ENCODE measurements around the gene FBXO42.

Gene FBXO42

GRCh38 chr1:16253332-16253922, 98.9 kb downstream of the FBXO42 start:
- Histone ChIP-seq H3K9me3 (ENCODE audit: low read depth, low read length) (no peaks in the 10 kb centered on the region), H3K9ac (ENCODE audit: insufficient read length) (no peak overlapping the region), H3K4me3 (no peak overlapping the region), H3K27ac (peak overlapping the region; percentile 3; the same call in 1 of the 2 replicates), H3K36me3 (ENCODE audit: insufficient read depth, low read length) (peaks cover 35% of the 10 kb centered on the region)
- no peak for DNase-seq (ENCODE audit: low read depth, low spot score)
- TF ChIP-seq EZH2 (IDR thresholded peaks at IDR 0.05), result no peak
- no peak for TF ChIP-seq POLR2AphosphoS5 (IDR thresholded peaks at IDR 0.05; ENCODE audit: borderline replicate concordance, low read depth, low read length)
- TF ChIP-seq FOXP2 (optimal IDR thresholded peaks at IDR 0.05; ENCODE audit: control extremely low read depth, extremely low read length, insufficient read depth), result no peak

GRCh38 chr1:16252912-16253311, 99.4 kb downstream of the FBXO42 start:
- 0 out of 2 replicates have a peak overlapping the region, but pooled peaks have one; percentile 3 for H3K27ac ChIP-seq
- TF ChIP-seq POLR2AphosphoS5 (IDR thresholded peaks at IDR 0.05; ENCODE audit: borderline replicate concordance, low read depth, low read length) (no peak), EZH2 (IDR thresholded peaks at IDR 0.05) (no peak), FOXP2 (optimal IDR thresholded peaks at IDR 0.05; ENCODE audit: control extremely low read depth, extremely low read length, insufficient read depth) (no peak)
- DNase-seq (ENCODE audit: low read depth, low spot score), result no peak
- H3K9ac ChIP-seq (ENCODE audit: insufficient read length), result no peak overlapping the region
- H3K4me3 ChIP-seq, result no peak overlapping the region
- no peaks in the 10 kb centered on the region for H3K9me3 ChIP-seq (ENCODE audit: low read depth, low read length)
- peaks cover 35% of the 10 kb centered on the region for H3K36me3 ChIP-seq (ENCODE audit: insufficient read depth, low read length)

GRCh38 chr1:16251381-16251780, 100.9 kb downstream of the FBXO42 start:
- no peak overlapping the region for H3K4me3 ChIP-seq
- no peak for DNase-seq (ENCODE audit: low read depth, low spot score)
- H3K9ac ChIP-seq (ENCODE audit: insufficient read length), result no peak overlapping the region
- H3K36me3 ChIP-seq (ENCODE audit: insufficient read depth, low read length), result peaks cover 43% of the 10 kb centered on the region
- TF ChIP-seq FOXP2 (optimal IDR thresholded peaks at IDR 0.05; ENCODE audit: control extremely low read depth, extremely low read length, insufficient read depth), result no peak
- no peak overlapping the region for H3K27ac ChIP-seq
- no peaks in the 10 kb centered on the region for H3K9me3 ChIP-seq (ENCODE audit: low read depth, low read length)

- H3K9ac ChIP-seq (ENCODE audit: insufficient read length), result no peak overlapping the region
- peak overlapping the region; percentile 49 for H3K27ac ChIP-seq
- peaks cover 39% of the 10 kb centered on the region for H3K36me3 ChIP-seq (ENCODE audit: insufficient read depth, low read length)
- no peak for DNase-seq (ENCODE audit: low read depth, low spot score)
- no peak overlapping the region for H3K4me3 ChIP-seq
- no peak for TF ChIP-seq FOXP2 (optimal IDR thresholded peaks at IDR 0.05; ENCODE audit: control extremely low read depth, extremely low read length, insufficient read depth)
- TF ChIP-seq POLR2AphosphoS5 (IDR thresholded peaks at IDR 0.05; ENCODE audit: borderline replicate concordance, low read depth, low read length), result no peak
- no peak for TF ChIP-seq EZH2 (IDR thresholded peaks at IDR 0.05)
- no peaks in the 10 kb centered on the region for H3K9me3 ChIP-seq (ENCODE audit: low read depth, low read length)
Observed at GRCh38 chr1:16250524-16251251, 101.6 kb downstream of the FBXO42 start.

- Histone ChIP-seq H3K36me3 (ENCODE audit: insufficient read depth, low read length) (peaks cover 33% of the 10 kb centered on the region), H3K9ac (ENCODE audit: insufficient read length) (no peak overlapping the region), H3K9me3 (ENCODE audit: low read depth, low read length) (no peaks in the 10 kb centered on the region), H3K4me3 (no peak overlapping the region), H3K27ac (peak overlapping the region; percentile 96)
- TF ChIP-seq POLR2AphosphoS5 (IDR thresholded peaks at IDR 0.05; ENCODE audit: borderline replicate concordance, low read depth, low read length), result no peak
- TF ChIP-seq FOXP2 (optimal IDR thresholded peaks at IDR 0.05; ENCODE audit: control extremely low read depth, extremely low read length, insufficient read depth), result no peak
- TF ChIP-seq EZH2 (IDR thresholded peaks at IDR 0.05), result no peak
- DNase-seq (ENCODE audit: low read depth, low spot score), result no peak
Observed at GRCh38 chr1:16249596-16250241, 102.6 kb downstream of the FBXO42 start.

GRCh38 chr1:16248603-16249516, 103.4 kb downstream of the FBXO42 start:
- Histone ChIP-seq H3K9ac (ENCODE audit: insufficient read length) (peak overlapping the region; percentile 72), H3K4me3 (peak overlapping the region; percentile 5), H3K27ac (peak overlapping the region; percentile 96), H3K9me3 (ENCODE audit: low read depth, low read length) (no peaks in the 10 kb centered on the region), H3K36me3 (ENCODE audit: insufficient read depth, low read length) (peaks cover 33% of the 10 kb centered on the region)
- peak; percentile 81 for DNase-seq (ENCODE audit: low read depth, low spot score)
- TF ChIP-seq POLR2AphosphoS5 (IDR thresholded peaks at IDR 0.05; ENCODE audit: borderline replicate concordance, low read depth, low read length) (no peak), FOXP2 (optimal IDR thresholded peaks at IDR 0.05; ENCODE audit: control extremely low read depth, extremely low read length, insufficient read depth) (peak; percentile 65), EZH2 (IDR thresholded peaks at IDR 0.05) (no peak)

GRCh38 chr1:16248007-16248436, 104.3 kb downstream of the FBXO42 start:
- no peak for DNase-seq (ENCODE audit: low read depth, low spot score)
- Histone ChIP-seq H3K36me3 (ENCODE audit: insufficient read depth, low read length) (peaks cover 27% of the 10 kb centered on the region; the same call in 1 of the 2 replicates), H3K9me3 (ENCODE audit: low read depth, low read length) (no peaks in the 10 kb centered on the region), H3K9ac (ENCODE audit: insufficient read length) (peak overlapping the region; percentile 72), H3K4me3 (peak overlapping the region; percentile 5), H3K27ac (peak overlapping the region; percentile 96)
- TF ChIP-seq FOXP2 (optimal IDR thresholded peaks at IDR 0.05; ENCODE audit: control extremely low read depth, extremely low read length, insufficient read depth), result no peak
- no peak for TF ChIP-seq POLR2AphosphoS5 (IDR thresholded peaks at IDR 0.05; ENCODE audit: borderline replicate concordance, low read depth, low read length)
- no peak for TF ChIP-seq EZH2 (IDR thresholded peaks at IDR 0.05)
